WTC11 (cell line): Measurements from ENCODE around the gene LRRC27. TPM values are rescaled to one million over a fixed set of nuclear protein-coding genes. Genes with fewer than 3 reads are reported as not detected.

Experiments
- ATAC-seq: fragments of 200-7000 bp; cut with Tn5 transposase; 2 replicates; pipeline ENCODE4 v1.10.0; 2021; ENCODE audit warnings: mild to moderate bottlenecking, moderate library complexity
- CTCF ChIA-PET: fragments of 300-600 bp; sonication (Branson Sonifier 250); formaldehyde crosslinking; loops from one replicate; lab custom pipeline; 2021; ENCODE audit warnings: antibody characterized with exemption; lab: Charles Lee
- POLR2A ChIA-PET: fragments of 350-600 bp; sonication (Branson Sonifier 250); formaldehyde crosslinking; loops from one replicate; lab custom pipeline; 2021; ENCODE audit warnings: antibody characterized with exemption; lab: Charles Lee
- DNase-seq: peaks from one replicate; pipeline ENCODE4 v3.0.0; 2021; ENCODE audit warnings: low spot score
- H3K27ac Mint-ChIP-seq: 2 replicates; pipeline ENCODE4 v1.8.0; 2021; ENCODE audit warnings: mixed read lengths
- H3K27me3 Mint-ChIP-seq: 2 replicates; pipeline ENCODE4 v1.8.0; 2021; ENCODE audit warnings: low read depth, mild to moderate bottlenecking, moderate library complexity, mixed read lengths
- H3K36me3 Mint-ChIP-seq: 2 replicates; pipeline ENCODE4 v1.8.0; 2021; ENCODE audit warnings: mixed read lengths
- H3K4me1 Mint-ChIP-seq: 2 replicates; pipeline ENCODE4 v1.8.0; 2022; ENCODE audit warnings: mixed read lengths
- H3K4me3 Mint-ChIP-seq: 2 replicates; pipeline ENCODE4 v1.8.0; 2021; ENCODE audit warnings: mild to moderate bottlenecking, moderate library complexity, mixed read lengths
- H3K9me3 Mint-ChIP-seq: 2 replicates; pipeline ENCODE4 v1.8.0; 2021; ENCODE audit warnings: mixed read lengths
- AR ChIP-seq: fragments of 250-450 bp; sonication (Bioruptor Pico); IDR thresholded peaks from 2 replicates; pipeline ENCODE4 v1.9.0; 2021; ENCODE audit warnings: mild to moderate bottlenecking
- CREM ChIP-seq: sonication (generic); formaldehyde crosslinking; IDR thresholded peaks from 2 replicates; pipeline ENCODE4 v1.8.1; 2022; ENCODE audit warnings: mild to moderate bottlenecking, missing genetic modification reagents, moderate library complexity
- CTCF ChIP-seq: fragments of 200-600 bp; IDR thresholded peaks from 2 replicates; pipeline ENCODE4 v1.8.0; 2022; ENCODE audit warnings: antibody characterized with exemption
- E2F1 ChIP-seq: sonication (generic); formaldehyde crosslinking; IDR thresholded peaks from 2 replicates; pipeline ENCODE4 v1.8.0; 2022; ENCODE audit warnings: mild to moderate bottlenecking, missing genetic modification reagents
- EMX1 ChIP-seq: fragments of 250-450 bp; sonication (Bioruptor Pico); IDR thresholded peaks from 2 replicates; pipeline ENCODE4 v1.8.0; 2021; ENCODE audit warnings: mild to moderate bottlenecking
- IRF1 ChIP-seq: sonication (generic); formaldehyde crosslinking; IDR thresholded peaks from 2 replicates; pipeline ENCODE4 v1.8.0; 2023; ENCODE audit warnings: missing genetic modification reagents
- IRF2 ChIP-seq: sonication (generic); formaldehyde crosslinking; IDR thresholded peaks from 2 replicates; pipeline ENCODE4 v1.8.0; 2022; ENCODE audit warnings: low read depth, missing genetic modification reagents, borderline replicate concordance
- JAZF1 ChIP-seq: fragments of 250-450 bp; sonication (Bioruptor Pico); IDR thresholded peaks from 2 replicates; pipeline ENCODE4 v1.9.0; 2021; ENCODE audit warnings: moderate library complexity, mild to moderate bottlenecking, inconsistent platforms
- MAX ChIP-seq: sonication (generic); formaldehyde crosslinking; IDR thresholded peaks from 2 replicates; pipeline ENCODE4 v1.8.0; 2022; ENCODE audit warnings: mild to moderate bottlenecking, missing genetic modification reagents
- MLX ChIP-seq: sonication (generic); formaldehyde crosslinking; IDR thresholded peaks from 2 replicates; pipeline ENCODE4 v1.8.1; 2023; ENCODE audit warnings: mild to moderate bottlenecking, missing genetic modification reagents, moderate library complexity
- NR3C1 ChIP-seq: sonication (generic); formaldehyde crosslinking; conservative IDR thresholded peaks from 2 replicates; pipeline ENCODE4 v1.8.1; 2023; ENCODE audit warnings: low read depth, mild to moderate bottlenecking, missing genetic modification reagents
- ZMAT4 ChIP-seq: fragments of 250-450 bp; sonication (Bioruptor Pico); IDR thresholded peaks from 2 replicates; pipeline ENCODE4 v1.9.0; 2021; ENCODE audit warnings: mild to moderate bottlenecking
- ZNF121 ChIP-seq: sonication (generic); formaldehyde crosslinking; IDR thresholded peaks from 2 replicates; pipeline ENCODE4 v1.8.0; 2023; ENCODE audit warnings: missing genetic modification reagents
- ZNF281 ChIP-seq: sonication (generic); formaldehyde crosslinking; IDR thresholded peaks from 2 replicates; pipeline ENCODE4 v1.8.0; 2023; ENCODE audit warnings: mild to moderate bottlenecking, missing genetic modification reagents
- ZNF317 ChIP-seq: sonication (generic); formaldehyde crosslinking; IDR thresholded peaks from 2 replicates; pipeline ENCODE4 v1.8.1; 2023; ENCODE audit warnings: low read depth, mild to moderate bottlenecking, moderate library complexity, missing genetic modification reagents, borderline replicate concordance
- ZNF532 ChIP-seq: fragments of 250-450 bp; sonication (Bioruptor Pico); IDR thresholded peaks from 2 replicates; pipeline ENCODE4 v1.9.0; 2021; ENCODE audit warnings: mild to moderate bottlenecking, borderline replicate concordance
- ZNF671 ChIP-seq: fragments of 250-450 bp; sonication (Bioruptor Pico); IDR thresholded peaks from 2 replicates; pipeline ENCODE4 v1.8.0; 2021; ENCODE audit warnings: mild to moderate bottlenecking
- total RNA-seq: library from RNA; stranded (reverse); gene quantifications from 3 replicates; pipeline ENCODE4 v1.2.3, GENCODE V29; 2021

The LRRC27 gene
- total RNA-seq, 1 experiment from 2014 or later, result 4.4 TPM

GRCh38 chr10:132410056-132410778 lies 78.2 kb downstream of the LRRC27 start:
- H3K36me3 Mint-ChIP-seq, result peaks cover 8% of the 10 kb centered on the region; the same call in 1 of the 2 replicates
- ChIA-PET POLR2A (interaction anchor here (0.6 to 1.4 kb wide), 3 partner anchors 12 to 35 kb away, joined by 3 to 5 read pairs (median 4); no protein-coding TSS in a partner anchor), CTCF (interaction anchor here (0.7 to 2.0 kb wide), 3 partner anchors 9 to 47 kb away, joined by 3 to 8 read pairs (median 4); no protein-coding TSS in a partner anchor)
- no peaks in the 10 kb centered on the region for H3K27me3 Mint-ChIP-seq
- H3K27ac Mint-ChIP-seq, result peak overlapping the region; percentile 86
- peaks cover 54% of the 10 kb centered on the region for H3K4me1 Mint-ChIP-seq
- TF ChIP-seq MAX, result no peak
- no peak for TF ChIP-seq CTCF
- no peak for TF ChIP-seq ZMAT4 (CRISPR knock-in tag)
- TF ChIP-seq ZNF281, result no peak
- no peak for TF ChIP-seq JAZF1 (CRISPR knock-in tag)
- TF ChIP-seq MLX, result no peak
- no peak for TF ChIP-seq ZNF671 (CRISPR knock-in tag)
- TF ChIP-seq AR (CRISPR knock-in tag), result no peak
- no peak for TF ChIP-seq IRF2
- TF ChIP-seq IRF1 (CRISPR knock-in tag), result no peak
- no peak for TF ChIP-seq CREM
- no peaks in the 10 kb centered on the region for H3K9me3 Mint-ChIP-seq
- no peak for DNase-seq
- no peak overlapping the region for H3K4me3 Mint-ChIP-seq
- no peak for ATAC-seq

- Mint-ChIP-seq H3K27me3 (no peaks in the 10 kb centered on the region), H3K4me1 (peaks cover 51% of the 10 kb centered on the region), H3K9me3 (no peaks in the 10 kb centered on the region), H3K27ac (no peak overlapping the region), H3K4me3 (no peak overlapping the region), H3K36me3 (peaks cover 7% of the 10 kb centered on the region; the same call in 1 of the 2 replicates)
- ChIA-PET CTCF (interaction anchor here (0.8 to 2.0 kb wide), 3 partner anchors 8 to 16 kb away, joined by 3 to 8 read pairs (median 3); no protein-coding TSS in a partner anchor), POLR2A (interaction anchor here (0.6 to 1.4 kb wide), 2 partner anchors 13 to 85 kb away, joined by 5 to 6 read pairs; no protein-coding TSS in a partner anchor)
- ATAC-seq (no peak), DNase-seq (no peak)
- TF ChIP-seq ZNF317 (CRISPR knock-in tag) (no peak), NR3C1 (CRISPR knock-in tag) (no peak), ZNF121 (CRISPR knock-in tag) (no peak), E2F1 (CRISPR knock-in tag) (no peak), EMX1 (CRISPR knock-in tag) (no peak), ZNF532 (CRISPR knock-in tag) (no peak)
Measured at GRCh38 chr10:132410779-132411532, 79.0 kb downstream of the LRRC27 start.
